ENCODE measurements around the gene LUC7L3.

GRCh38 chr17:50769884-50770283, 50.5 kb downstream of the LUC7L3 start:
- no peak for TF ChIP-seq CTCF (tag by site-specific recombination; IDR thresholded peaks at IDR 0.05)
- TF ChIP-seq ZNF785 (tag by site-specific recombination; IDR thresholded peaks at IDR 0.05), result no peak
- TF ChIP-seq ZNF426 (tag by site-specific recombination; IDR thresholded peaks at IDR 0.05), result no peak
- TF ChIP-seq ZSCAN30 (tag by site-specific recombination; IDR thresholded peaks at IDR 0.05), result no peak
- TF ChIP-seq ZNF626 (tag by site-specific recombination; IDR thresholded peaks at IDR 0.05), result no peak
- TF ChIP-seq MYNN (tag by site-specific recombination; IDR thresholded peaks at IDR 0.05; ENCODE audit: borderline replicate concordance), result no peak
- no peak for TF ChIP-seq ZNF114 (tag by site-specific recombination; IDR thresholded peaks at IDR 0.05)
- TF ChIP-seq ZNF138 (tag by site-specific recombination; IDR thresholded peaks at IDR 0.05; ENCODE audit: borderline replicate concordance), result no peak
- TF ChIP-seq ZEB2 (tag by site-specific recombination; IDR thresholded peaks at IDR 0.05), result no peak
